Esophagus muscularis mucosa (tissue), 3 donors: ENCODE measurements around the gene KLF15.

Experiments used
- POLR2A ChIP-seq: fragments of 450-650 bp; IDR thresholded peaks from one replicate; pipeline ENCODE4 v1.6.1; 2017; ENCODE audit warnings: antibody characterized with exemption, moderate library complexity, mild to moderate bottlenecking, low read depth
- TF ChIP-seq, protein P1 (sequence below), 3 experiments: fragments of 200-600 bp in 2 of 3; fragments of 450-650 bp in 1 of 3; sonication (generic) in 2 of 3; IDR thresholded peaks; one replicate each; pipeline ENCODE4 v1.5.1; 2017 to 2019; ENCODE audit warnings: antibody characterized with exemption in 3 of 3, mild to moderate bottlenecking in 2 of 3, moderate library complexity in 1 of 3

DNA sequence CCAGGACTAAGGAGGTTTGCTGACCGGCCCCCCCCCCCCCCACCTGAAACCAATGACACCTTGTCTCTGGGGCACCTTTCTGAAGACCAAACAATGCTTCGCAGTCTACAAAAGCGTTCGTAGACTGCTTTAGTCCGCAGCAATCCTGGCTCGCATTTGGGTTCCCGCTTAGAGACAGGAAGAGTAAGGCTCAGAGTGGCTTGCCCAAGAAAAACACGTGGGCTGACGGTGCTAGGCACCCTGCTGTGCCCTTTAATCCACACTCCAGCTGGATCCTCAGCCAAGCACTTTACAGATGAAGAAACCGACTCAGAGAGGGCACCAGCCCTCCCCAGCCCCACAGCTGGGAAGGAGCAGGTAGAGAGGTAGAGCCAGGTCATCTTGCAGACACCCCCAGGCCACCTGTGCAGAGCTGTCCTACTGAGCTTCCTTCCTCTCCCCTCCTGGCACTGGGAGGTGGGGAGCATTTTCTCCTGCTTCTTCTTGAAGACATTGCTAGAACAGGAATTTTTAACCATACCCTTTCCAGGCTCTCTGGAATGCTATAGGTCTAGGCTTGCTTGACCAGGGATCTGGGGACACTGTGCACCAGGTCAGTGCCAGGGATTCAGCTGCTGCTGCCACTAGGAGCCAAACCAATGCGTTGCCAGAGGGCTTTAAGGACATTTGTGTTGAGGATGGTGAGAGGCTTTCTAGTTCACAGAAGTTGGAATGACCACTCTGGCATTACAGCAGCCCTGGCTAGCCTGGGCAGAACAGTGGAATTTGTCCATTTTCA, 1.0 kb upstream of the KLF15 start:
- TF ChIP-seq, protein P1, sequence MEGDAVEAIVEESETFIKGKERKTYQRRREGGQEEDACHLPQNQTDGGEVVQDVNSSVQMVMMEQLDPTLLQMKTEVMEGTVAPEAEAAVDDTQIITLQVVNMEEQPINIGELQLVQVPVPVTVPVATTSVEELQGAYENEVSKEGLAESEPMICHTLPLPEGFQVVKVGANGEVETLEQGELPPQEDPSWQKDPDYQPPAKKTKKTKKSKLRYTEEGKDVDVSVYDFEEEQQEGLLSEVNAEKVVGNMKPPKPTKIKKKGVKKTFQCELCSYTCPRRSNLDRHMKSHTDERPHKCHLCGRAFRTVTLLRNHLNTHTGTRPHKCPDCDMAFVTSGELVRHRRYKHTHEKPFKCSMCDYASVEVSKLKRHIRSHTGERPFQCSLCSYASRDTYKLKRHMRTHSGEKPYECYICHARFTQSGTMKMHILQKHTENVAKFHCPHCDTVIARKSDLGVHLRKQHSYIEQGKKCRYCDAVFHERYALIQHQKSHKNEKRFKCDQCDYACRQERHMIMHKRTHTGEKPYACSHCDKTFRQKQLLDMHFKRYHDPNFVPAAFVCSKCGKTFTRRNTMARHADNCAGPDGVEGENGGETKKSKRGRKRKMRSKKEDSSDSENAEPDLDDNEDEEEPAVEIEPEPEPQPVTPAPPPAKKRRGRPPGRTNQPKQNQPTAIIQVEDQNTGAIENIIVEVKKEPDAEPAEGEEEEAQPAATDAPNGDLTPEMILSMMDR (IDR thresholded peaks at IDR 0.05) = no peak
- TF ChIP-seq POLR2A = no peak
